Vagina (tissue), 2 donors: ENCODE data around the gene AJM1.

Experiments used
- CTCF ChIP-seq, 3 experiments: fragments of 450-650 bp in 2 of 3; fragments of 200-600 bp in 1 of 3; sonication (generic) in 1 of 3; IDR thresholded peaks; one replicate each; pipeline ENCODE4 v1.5.1; 2017 to 2019; ENCODE audit warnings: antibody characterized with exemption in 3 of 3, mild to moderate bottlenecking in 2 of 3, moderate library complexity in 2 of 3
- POLR2A ChIP-seq, 2 donors: fragments of 450-650 bp; IDR thresholded peaks; one replicate each; pipeline ENCODE4 v1.6.1; 2017; ENCODE audit warnings: antibody characterized with exemption in 2 of 2, mild to moderate bottlenecking in 2 of 2, moderate library complexity in 2 of 2
- POLR2AphosphoS5 ChIP-seq, 2 donors: sonication (generic); formaldehyde crosslinking; IDR thresholded peaks; one replicate each; pipeline ENCODE4 v1.9.0; 2017; ENCODE audit warnings: antibody characterized with exemption in 2 of 2, mild to moderate bottlenecking in 2 of 2, low read depth in 1 of 2; ENCODE audit not compliant: insufficient read depth in 1 of 2

- TF ChIP-seq CTCF (IDR thresholded peaks at IDR 0.05), result no peak
- no peak for TF ChIP-seq POLR2A (IDR thresholded peaks at IDR 0.05)
- TF ChIP-seq POLR2AphosphoS5 (IDR thresholded peaks at IDR 0.05; ENCODE audit: insufficient read depth in 1 of 2, low read depth in 1 of 2), result no peak
Observed at GRCh38 chr9:136808806-136809158, 33.5 kb upstream of the AJM1 start.
